BLaER1 treated with 17β-estradiol and CSF1 and Interleukin-3, amounts not matched to agents 10 nM and 100 nM (cell line): ENCODE data around the gene NLGN2.
A peak's percentile ranks its signal among the peaks of the same experiment; 100 is the strongest.

Source experiments
- H3K27ac ChIP-seq, 11 experiments: shearing (Covaris generic); formaldehyde crosslinking; 2 replicates each; pipeline ENCODE4 v1.8.1; 2022
- H3K27me3 ChIP-seq, 11 experiments: shearing (Covaris generic); formaldehyde crosslinking; 2 replicates each; pipeline ENCODE4 v1.8.1; 2022
- H3K36me3 ChIP-seq, 11 experiments: shearing (Covaris generic); formaldehyde crosslinking; 2 replicates each; pipeline ENCODE4 v1.8.1; 2022
- H3K4me1 ChIP-seq, 10 experiments: shearing (Covaris generic); formaldehyde crosslinking; 2 replicates each; pipeline ENCODE4 v1.8.1; 2022
- H3K4me2 ChIP-seq, 11 experiments: shearing (Covaris generic); formaldehyde crosslinking; 2 replicates each; pipeline ENCODE4 v1.8.1; 2022
- H3K4me3 ChIP-seq, 10 experiments: shearing (Covaris generic); formaldehyde crosslinking; 2 replicates each; pipeline ENCODE4 v1.8.1; 2022
- H3K9ac ChIP-seq, 11 experiments: shearing (Covaris generic); formaldehyde crosslinking; 2 replicates each; pipeline ENCODE4 v1.8.1; 2022
- H3K9me3 ChIP-seq, 11 experiments: shearing (Covaris generic); formaldehyde crosslinking; replicated peaks in 1 of 11; 2 replicates each; pipeline ENCODE4 v1.8.1; 2022
- H4K20me1 ChIP-seq, 11 experiments: shearing (Covaris generic); formaldehyde crosslinking; 2 replicates each; pipeline ENCODE4 v1.8.1; 2022
- Cebpa-rat ChIP-seq, 11 experiments: shearing (Covaris generic); IDR thresholded peaks; 2 replicates each; pipeline ENCODE4 v1.8.1; 2022

NLGN2 gene

GRCh38 chr17:7436556-7437368 lies 29.1 kb downstream of the NLGN2 start:
- H3K9ac ChIP-seq: peak overlapping the region; percentile 70 to 84 (median 81); a peak in 21 of 22 replicates
- H3K9me3 ChIP-seq: no peaks in the 10 kb centered on the region
- peak overlapping the region; percentile 63 to 80 (median 74) for H3K4me3 ChIP-seq
- peaks cover 46 to 62% (median 57%) of the 10 kb centered on the region in 10 experiments for H3K4me1 ChIP-seq
- H3K36me3 ChIP-seq: no peaks in the 10 kb centered on the region
- peak overlapping the region; percentile 92 to 99 (median 95) for H3K4me2 ChIP-seq
- TF ChIP-seq Cebpa-rat (IDR thresholded peaks at IDR 0.05): no peak
- H4K20me1 ChIP-seq: peaks cover 18 to 54% (median 42%) of the 10 kb centered on the region in 11 experiments; a peak in 21 of 22 replicates
- peak overlapping the region in 9 of 11 experiments; percentile 66 to 84 (median 74); a peak in 14 of 22 replicates for H3K27ac ChIP-seq
- peaks cover 45 to 51% (median 48%) of the 10 kb centered on the region in 11 experiments for H3K27me3 ChIP-seq

GRCh38 chr17:7437369-7437863 lies 29.8 kb downstream of the NLGN2 start:
- peak overlapping the region; percentile 92 to 99 (median 95) for H3K4me2 ChIP-seq
- TF ChIP-seq Cebpa-rat (IDR thresholded peaks at IDR 0.05): no peak
- H3K4me3 ChIP-seq: peak overlapping the region; percentile 63 to 80 (median 74); a peak in 19 of 20 replicates
- H3K4me1 ChIP-seq: peaks cover 46 to 62% (median 57%) of the 10 kb centered on the region in 10 experiments
- peaks cover 18 to 56% (median 42%) of the 10 kb centered on the region in 11 experiments; a peak in 21 of 22 replicates for H4K20me1 ChIP-seq
- no peaks in the 10 kb centered on the region for H3K36me3 ChIP-seq
- no peaks in the 10 kb centered on the region for H3K9me3 ChIP-seq
- peak overlapping the region in 10 of 11 experiments; percentile 40 to 84 (median 74); a peak in 8 of 22 replicates for H3K9ac ChIP-seq
- H3K27me3 ChIP-seq: peaks cover 51 to 58% (median 55%) of the 10 kb centered on the region in 11 experiments
- H3K27ac ChIP-seq: no peak overlapping the region

GRCh38 chr17:7437950-7438614 lies 30.4 kb downstream of the NLGN2 start:
- peak overlapping the region; percentile 92 to 99 (median 95) for H3K4me2 ChIP-seq
- TF ChIP-seq Cebpa-rat (IDR thresholded peaks at IDR 0.05): no peak
- H3K9ac ChIP-seq: peak overlapping the region in 10 of 11 experiments; percentile 34 to 82 (median 60); a peak in 19 of 22 replicates
- H3K4me3 ChIP-seq: peak overlapping the region; percentile 47 to 79 (median 68)
- no peaks in the 10 kb centered on the region for H3K36me3 ChIP-seq
- H3K27me3 ChIP-seq: peaks cover 58 to 64% (median 61%) of the 10 kb centered on the region in 11 experiments
- H3K4me1 ChIP-seq: peaks cover 46 to 62% (median 57%) of the 10 kb centered on the region in 10 experiments
- no peaks in the 10 kb centered on the region for H3K9me3 ChIP-seq
- H3K27ac ChIP-seq: no peak overlapping the region
- peaks cover 18 to 58% (median 42%) of the 10 kb centered on the region in 11 experiments; a peak in 21 of 22 replicates for H4K20me1 ChIP-seq

GRCh38 chr17:7438656-7439460 lies 31.2 kb downstream of the NLGN2 start:
- H3K27ac ChIP-seq: no peak overlapping the region
- peak overlapping the region; percentile 92 to 99 (median 95) for H3K4me2 ChIP-seq
- no peak for TF ChIP-seq Cebpa-rat (IDR thresholded peaks at IDR 0.05)
- H3K4me1 ChIP-seq: peaks cover 46 to 61% (median 57%) of the 10 kb centered on the region in 10 experiments
- peak overlapping the region; percentile 42 to 79 (median 65); a peak in 19 of 20 replicates for H3K4me3 ChIP-seq
- H4K20me1 ChIP-seq: peaks cover 18 to 65% (median 42%) of the 10 kb centered on the region in 11 experiments; a peak in 21 of 22 replicates
- no peaks in the 10 kb centered on the region for H3K9me3 ChIP-seq
- peak overlapping the region in 10 of 11 experiments; percentile 34 to 82 (median 60); a peak in 15 of 22 replicates for H3K9ac ChIP-seq
- H3K27me3 ChIP-seq: peaks cover 66 to 72% (median 69%) of the 10 kb centered on the region in 11 experiments
- H3K36me3 ChIP-seq: no peaks in the 10 kb centered on the region

GRCh38 chr17:7439462-7440112 lies 31.9 kb downstream of the NLGN2 start, which contains the start of gene FGF11:
Gene FGF11, plus strand, starts transcription at chr17:7439512. Its CDS starts 109 bp downstream, at chr17:7439621.
- H3K27ac ChIP-seq: no peak within 1 kb of the TSS
- H3K4me2 ChIP-seq: peak within 1 kb of the TSS; percentile 92 to 99 (median 95)
- no peaks in the 10 kb centered on the region for H3K36me3 ChIP-seq
- H3K27me3 ChIP-seq: peaks cover 73 to 80% (median 76%) of the 10 kb centered on the region in 11 experiments
- no peak for TF ChIP-seq Cebpa-rat (IDR thresholded peaks at IDR 0.05)
- no peaks in the 10 kb centered on the region for H3K9me3 ChIP-seq
- H3K4me3 ChIP-seq: peak within 1 kb of the TSS; percentile 48 to 79 (median 65)
- H3K4me1 ChIP-seq: peaks cover 46 to 63% (median 57%) of the 10 kb centered on the region in 10 experiments
- H3K9ac ChIP-seq: peak within 1 kb of the TSS; percentile 30 to 82 (median 61); a peak in 21 of 22 replicates
- H4K20me1 ChIP-seq: peaks cover 18 to 66% (median 46%) of the 10 kb centered on the region in 11 experiments; a peak in 21 of 22 replicates

- Histone ChIP-seq H3K4me1 (peaks cover 50 to 66% (median 60%) of the 10 kb centered on the region in 10 experiments), H4K20me1 (peaks cover 18 to 68% (median 46%) of the 10 kb centered on the region in 11 experiments; a peak in 21 of 22 replicates), H3K4me3 (peak overlapping the region; percentile 47 to 72 (median 54)), H3K4me2 (peak overlapping the region; percentile 81 to 99 (median 89)), H3K36me3 (no peaks in the 10 kb centered on the region), H3K9ac (peak overlapping the region; percentile 24 to 66 (median 41); a peak in 15 of 22 replicates), H3K27me3 (peaks cover 80 to 86% (median 83%) of the 10 kb centered on the region in 11 experiments), H3K27ac (no peak overlapping the region), H3K9me3 (no peaks in the 10 kb centered on the region)
- TF ChIP-seq Cebpa-rat (IDR thresholded peaks at IDR 0.05): no peak
Measured at GRCh38 chr17:7440113-7440833, 32.6 kb downstream of the NLGN2 start.

- H3K4me3 ChIP-seq: peak overlapping the region; percentile 47 to 72 (median 54); a peak in 10 of 20 replicates
- H3K4me1 ChIP-seq: peaks cover 56 to 67% (median 64%) of the 10 kb centered on the region in 10 experiments
- H3K4me2 ChIP-seq: peak overlapping the region; percentile 81 to 99 (median 89)
- H3K9me3 ChIP-seq: no peaks in the 10 kb centered on the region
- no peak for TF ChIP-seq Cebpa-rat (IDR thresholded peaks at IDR 0.05)
- peak overlapping the region in 4 of 11 experiments; percentile 31 to 66 (median 50); a peak in 4 of 22 replicates for H3K9ac ChIP-seq
- peaks cover 18 to 71% (median 50%) of the 10 kb centered on the region in 11 experiments; a peak in 21 of 22 replicates for H4K20me1 ChIP-seq
- no peaks in the 10 kb centered on the region for H3K36me3 ChIP-seq
- no peak overlapping the region for H3K27ac ChIP-seq
- peaks cover 85 to 92% (median 89%) of the 10 kb centered on the region in 11 experiments for H3K27me3 ChIP-seq
Measured at GRCh38 chr17:7440834-7441195, 33.2 kb downstream of the NLGN2 start.
